Measurements from ENCODE around the gene ORC1. TPM values are rescaled to one million over a fixed set of nuclear protein-coding genes. Genes with fewer than 3 reads are reported as not detected.
"Not testable (repeated sequence)": the region's sequence is repeated elsewhere in the genome, so short reads cannot be mapped to it uniquely, and the experiment has no call there.

ORC1 gene
- total RNA-seq, 1 donor from 2014 or later, result 3.4 TPM

GRCh38 chr1:52400131-52400530 lies 4.1 kb downstream of the ORC1 start:
- H3K27ac Mint-ChIP-seq (ENCODE audit: unreplicated experiment), result no peak overlapping the region
- H3K36me3 Mint-ChIP-seq (ENCODE audit: unreplicated experiment), result no peaks in the 10 kb centered on the region
- peaks cover 2% of the 10 kb centered on the region for H3K27me3 Mint-ChIP-seq (ENCODE audit: unreplicated experiment)
- H3K4me1 Mint-ChIP-seq (ENCODE audit: low read depth, unreplicated experiment), result peaks cover under 1% of the 10 kb centered on the region
- no peak overlapping the region for H3K4me3 Mint-ChIP-seq (ENCODE audit: unreplicated experiment)
- TF ChIP-seq CTCF (IDR thresholded peaks at IDR 0.05; ENCODE audit: partially characterized antibody, unreplicated experiment), result no peak
- H3K9me3 Mint-ChIP-seq (ENCODE audit: unreplicated experiment), result peaks cover 1% of the 10 kb centered on the region
- no peak for DNase-seq

GRCh38 chr1:52399629-52400028 lies 4.6 kb downstream of the ORC1 start:
- H3K36me3 Mint-ChIP-seq (ENCODE audit: unreplicated experiment), result no peaks in the 10 kb centered on the region
- no peak overlapping the region for H3K4me3 Mint-ChIP-seq (ENCODE audit: unreplicated experiment)
- H3K27ac Mint-ChIP-seq (ENCODE audit: unreplicated experiment), result no peak overlapping the region

GRCh38 chr1:52393174-52393573 lies 11.0 kb downstream of the ORC1 start:
- H3K36me3 Mint-ChIP-seq (ENCODE audit: unreplicated experiment), result no peaks in the 10 kb centered on the region
- no peak overlapping the region for H3K27ac Mint-ChIP-seq (ENCODE audit: unreplicated experiment)
- H3K27me3 Mint-ChIP-seq (ENCODE audit: unreplicated experiment), result no peaks in the 10 kb centered on the region
- no peak overlapping the region for H3K4me3 Mint-ChIP-seq (ENCODE audit: unreplicated experiment)
- DNase-seq, result no peak
- TF ChIP-seq CTCF (IDR thresholded peaks at IDR 0.05; ENCODE audit: partially characterized antibody, unreplicated experiment), result no peak
- no peaks in the 10 kb centered on the region for H3K9me3 Mint-ChIP-seq (ENCODE audit: unreplicated experiment)
- no peaks in the 10 kb centered on the region for H3K4me1 Mint-ChIP-seq (ENCODE audit: low read depth, unreplicated experiment)

More at GRCh38 chr1:52399629-52400028, 4.6 kb downstream of the ORC1 start:
- Mint-ChIP-seq H3K9me3 (ENCODE audit: unreplicated experiment) (peaks cover 1% of the 10 kb centered on the region), H3K4me1 (ENCODE audit: low read depth, unreplicated experiment) (no peaks in the 10 kb centered on the region), H3K27me3 (ENCODE audit: unreplicated experiment) (peaks cover 2% of the 10 kb centered on the region)
- TF ChIP-seq CTCF (IDR thresholded peaks at IDR 0.05; ENCODE audit: partially characterized antibody, unreplicated experiment), result no peak
- no peak for DNase-seq

GRCh38 chr1:52386458-52386857 lies 17.8 kb downstream of the ORC1 start:
- no peak for DNase-seq
- Mint-ChIP-seq H3K27ac (ENCODE audit: unreplicated experiment) (no peak overlapping the region), H3K4me1 (ENCODE audit: low read depth, unreplicated experiment) (no peaks in the 10 kb centered on the region), H3K9me3 (ENCODE audit: unreplicated experiment) (no peaks in the 10 kb centered on the region), H3K4me3 (ENCODE audit: unreplicated experiment) (no peak overlapping the region), H3K27me3 (ENCODE audit: unreplicated experiment) (no peaks in the 10 kb centered on the region), H3K36me3 (ENCODE audit: unreplicated experiment) (no peaks in the 10 kb centered on the region)
- no peak for TF ChIP-seq CTCF (IDR thresholded peaks at IDR 0.05; ENCODE audit: partially characterized antibody, unreplicated experiment)

GRCh38 chr1:52385376-52385775 lies 18.8 kb downstream of the ORC1 start:
- Mint-ChIP-seq H3K9me3 (ENCODE audit: unreplicated experiment) (no peaks in the 10 kb centered on the region), H3K36me3 (ENCODE audit: unreplicated experiment) (no peaks in the 10 kb centered on the region), H3K4me3 (ENCODE audit: unreplicated experiment) (no peak overlapping the region), H3K27ac (ENCODE audit: unreplicated experiment) (no peak overlapping the region), H3K27me3 (ENCODE audit: unreplicated experiment) (no peaks in the 10 kb centered on the region), H3K4me1 (ENCODE audit: low read depth, unreplicated experiment) (no peaks in the 10 kb centered on the region)
- no peak for TF ChIP-seq CTCF (IDR thresholded peaks at IDR 0.05; ENCODE audit: partially characterized antibody, unreplicated experiment)
- DNase-seq, result no peak

GRCh38 chr1:52369851-52370250 lies 34.4 kb downstream of the ORC1 start:
- H3K4me3 Mint-ChIP-seq (ENCODE audit: unreplicated experiment), result peak overlapping the region; percentile 53
- H3K9me3 Mint-ChIP-seq (ENCODE audit: unreplicated experiment), result peaks cover 13% of the 10 kb centered on the region
- H3K27ac Mint-ChIP-seq (ENCODE audit: unreplicated experiment); H3K27me3 Mint-ChIP-seq (ENCODE audit: unreplicated experiment); H3K36me3 Mint-ChIP-seq (ENCODE audit: unreplicated experiment); DNase-seq; H3K4me1 Mint-ChIP-seq (ENCODE audit: low read depth, unreplicated experiment): not testable (repeated sequence)
